ENCODE data around the gene GNAO1.

GNAO1 gene

GRCh38 chr16:56405977-56406672 is 214.8 kb downstream of the GNAO1 start:
- Histone ChIP-seq H3K27ac (ENCODE audit: low read depth, low read length) (no peak overlapping the region), H3K27me3 (ENCODE audit: control insufficient read depth, insufficient read depth, low read length) (no peaks in the 10 kb centered on the region), H3K9ac (ENCODE audit: low read depth, low read length) (no peak overlapping the region), H3K4me3 (ENCODE audit: low read depth, low read length) (no peak overlapping the region), H3K36me3 (ENCODE audit: control insufficient read depth, insufficient read depth, low read length) (peaks cover 55% of the 10 kb centered on the region), H3K9me3 (ENCODE audit: control insufficient read depth, insufficient read depth, low read length) (no peaks in the 10 kb centered on the region), H3K4me1 (ENCODE audit: control insufficient read depth, insufficient read depth, low read length) (no peaks in the 10 kb centered on the region)
